Epithelial cell of proximal tubule (primary cell): ENCODE data around the gene HELT. TPM values are rescaled to one million over a fixed set of nuclear protein-coding genes. Genes with fewer than 3 reads are reported as not detected.

ENCODE experiments used
- DNase-seq: peaks from one replicate; pipeline ENCODE4 v3.0.0-alpha.2; 2011; ENCODE audit warnings: low read depth
- H3K4me3 ChIP-seq: 2 replicates; pipeline ENCODE4 v1.5.1; 2011; ENCODE audit warnings: low read depth, mild to moderate bottlenecking, low read length
- total RNA-seq: library from RNA; depleted of rRNA; stranded (reverse); fragments of >200 nt; gene quantifications from 2 replicates; pipeline ENCODE4 v1.2.3, GENCODE V29; 2015
- TF ChIP-seq, protein P1 (sequence below): conservative IDR thresholded peaks from 2 replicates; pipeline ENCODE4 v1.5.1; 2012; ENCODE audit warnings: low read depth, mild to moderate bottlenecking, low read length

Gene HELT
- total RNA-seq, 1 donor from 2014 or later = not detected

DNA sequence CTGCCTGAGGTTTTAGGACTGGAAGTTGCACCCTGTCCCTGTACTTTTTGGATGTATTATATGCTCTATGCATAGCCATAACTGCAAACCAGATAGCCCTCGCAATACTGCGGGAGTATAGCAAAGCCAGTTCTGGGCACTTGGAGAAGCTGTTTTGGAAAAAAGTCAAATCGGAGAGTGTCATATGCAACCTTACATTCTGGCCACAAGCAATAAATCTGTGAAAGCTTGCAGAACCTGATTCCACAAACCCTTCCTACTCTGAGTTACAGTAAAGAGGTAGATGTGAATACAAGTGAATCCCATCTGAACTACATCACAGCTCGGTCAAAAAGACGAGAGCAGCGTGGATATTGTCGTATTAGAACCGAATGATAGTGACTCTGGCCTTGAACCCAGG lies 10.3 kb downstream of the HELT start:
- TF ChIP-seq, protein P1, sequence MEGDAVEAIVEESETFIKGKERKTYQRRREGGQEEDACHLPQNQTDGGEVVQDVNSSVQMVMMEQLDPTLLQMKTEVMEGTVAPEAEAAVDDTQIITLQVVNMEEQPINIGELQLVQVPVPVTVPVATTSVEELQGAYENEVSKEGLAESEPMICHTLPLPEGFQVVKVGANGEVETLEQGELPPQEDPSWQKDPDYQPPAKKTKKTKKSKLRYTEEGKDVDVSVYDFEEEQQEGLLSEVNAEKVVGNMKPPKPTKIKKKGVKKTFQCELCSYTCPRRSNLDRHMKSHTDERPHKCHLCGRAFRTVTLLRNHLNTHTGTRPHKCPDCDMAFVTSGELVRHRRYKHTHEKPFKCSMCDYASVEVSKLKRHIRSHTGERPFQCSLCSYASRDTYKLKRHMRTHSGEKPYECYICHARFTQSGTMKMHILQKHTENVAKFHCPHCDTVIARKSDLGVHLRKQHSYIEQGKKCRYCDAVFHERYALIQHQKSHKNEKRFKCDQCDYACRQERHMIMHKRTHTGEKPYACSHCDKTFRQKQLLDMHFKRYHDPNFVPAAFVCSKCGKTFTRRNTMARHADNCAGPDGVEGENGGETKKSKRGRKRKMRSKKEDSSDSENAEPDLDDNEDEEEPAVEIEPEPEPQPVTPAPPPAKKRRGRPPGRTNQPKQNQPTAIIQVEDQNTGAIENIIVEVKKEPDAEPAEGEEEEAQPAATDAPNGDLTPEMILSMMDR = no peak
- no peak for DNase-seq
- H3K4me3 ChIP-seq = no peak overlapping the region

DNA sequence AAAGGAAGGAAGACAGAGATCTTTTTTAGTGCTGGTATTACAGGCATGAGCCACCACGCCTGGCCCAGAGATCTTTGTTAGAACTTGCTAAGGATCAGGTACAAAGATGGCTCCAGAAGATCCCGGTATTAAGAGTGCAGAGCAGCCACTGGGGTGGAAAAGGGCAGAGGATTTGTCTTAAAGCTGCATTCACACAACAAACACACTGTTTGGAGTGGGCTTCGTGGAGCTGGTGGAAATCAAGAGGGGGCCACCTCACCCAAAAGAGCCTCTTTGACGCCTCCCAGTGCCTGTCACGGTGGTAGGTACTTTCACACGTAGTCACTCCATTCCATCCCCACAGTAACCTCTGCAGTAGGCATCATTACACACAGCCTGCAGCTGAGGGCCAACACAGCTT lies 13.3 kb downstream of the HELT start:
- no peak overlapping the region for H3K4me3 ChIP-seq
- TF ChIP-seq, protein P1 = no peak
- DNase-seq = no peak

DNA sequence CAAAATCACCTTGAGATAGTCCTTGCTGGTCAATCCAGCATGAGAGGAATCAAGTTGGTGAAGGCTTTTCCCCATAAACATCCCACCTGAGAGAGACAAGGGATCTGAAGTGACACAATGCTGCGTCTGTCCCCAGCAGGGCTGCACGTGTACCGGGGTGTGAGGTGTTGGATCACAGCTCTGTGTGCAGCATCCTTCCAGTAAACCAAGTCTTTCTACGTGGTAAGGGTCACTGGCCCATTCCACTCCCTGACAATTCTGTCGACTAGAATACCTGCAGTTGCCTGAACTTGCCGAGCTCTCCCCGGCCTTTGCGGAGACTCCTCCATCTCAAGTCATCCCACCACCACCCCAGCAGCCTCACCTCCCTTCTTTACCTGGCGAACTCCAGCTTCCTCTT lies 14.8 kb downstream of the HELT start:
- DNase-seq = no peak
- TF ChIP-seq, protein P1 = no peak
- H3K4me3 ChIP-seq = no peak overlapping the region

DNA sequence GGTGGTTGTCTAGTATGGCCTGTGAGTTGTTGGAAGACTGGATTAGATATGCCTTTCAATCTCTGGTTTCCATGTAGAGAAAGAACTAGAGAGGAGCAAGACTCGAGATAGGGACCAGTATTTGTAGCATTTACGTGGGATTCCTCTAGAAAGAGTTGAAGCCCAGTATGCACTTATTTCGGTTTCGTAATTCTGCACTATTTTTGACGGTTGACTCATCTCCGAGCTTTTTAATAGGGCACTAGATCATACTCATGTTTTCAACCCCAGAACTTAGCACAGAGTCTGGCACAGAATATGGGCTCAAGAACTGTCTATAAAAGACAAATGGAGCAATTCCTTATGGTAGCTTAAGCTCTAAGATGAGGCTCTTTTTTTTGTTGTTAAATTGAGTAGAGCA lies 15.7 kb downstream of the HELT start:
- TF ChIP-seq, protein P1 = no peak
- no peak for DNase-seq
- H3K4me3 ChIP-seq = no peak overlapping the region

DNA sequence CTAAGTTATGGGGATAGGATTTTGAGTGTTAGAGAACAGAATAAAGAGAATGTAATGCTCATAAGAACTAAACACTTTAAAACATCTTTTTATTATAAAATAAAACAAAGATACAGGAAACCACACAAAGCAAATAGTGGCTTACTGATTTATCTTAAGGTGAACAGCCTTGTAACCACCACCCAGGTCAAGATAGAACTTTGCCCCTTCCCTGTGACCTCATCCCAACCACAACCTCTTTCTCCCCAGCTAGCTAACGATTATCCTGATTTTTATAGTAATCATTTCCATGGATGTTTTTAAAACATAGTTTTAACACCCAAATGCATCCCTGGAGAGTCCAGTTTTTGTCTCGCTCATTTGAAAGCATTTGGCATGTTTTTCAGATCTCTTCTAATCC lies 17.0 kb downstream of the HELT start:
- TF ChIP-seq, protein P1 = no peak
- no peak for DNase-seq
- H3K4me3 ChIP-seq = no peak overlapping the region

DNA sequence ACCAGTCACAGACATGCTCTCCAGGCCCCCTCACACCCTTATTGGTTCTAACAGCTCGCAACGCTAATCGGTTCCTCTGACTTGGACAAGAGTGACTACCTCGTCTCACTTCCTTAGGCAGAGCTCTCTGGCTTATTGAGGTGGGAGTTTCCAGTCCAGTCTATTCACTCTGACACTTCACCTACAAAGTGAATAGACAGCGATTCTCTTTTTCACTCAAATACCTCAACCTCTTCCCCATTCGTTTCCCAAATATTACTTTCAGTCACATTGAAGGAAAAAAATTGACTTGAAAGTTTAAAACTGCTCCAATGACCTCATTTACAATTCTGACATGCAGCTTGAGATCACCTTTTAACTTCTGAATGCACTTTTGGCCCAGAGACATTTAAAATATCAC lies 17.7 kb downstream of the HELT start:
- H3K4me3 ChIP-seq = no peak overlapping the region
- peak; percentile 16 for DNase-seq
- TF ChIP-seq, protein P1 = no peak

DNA sequence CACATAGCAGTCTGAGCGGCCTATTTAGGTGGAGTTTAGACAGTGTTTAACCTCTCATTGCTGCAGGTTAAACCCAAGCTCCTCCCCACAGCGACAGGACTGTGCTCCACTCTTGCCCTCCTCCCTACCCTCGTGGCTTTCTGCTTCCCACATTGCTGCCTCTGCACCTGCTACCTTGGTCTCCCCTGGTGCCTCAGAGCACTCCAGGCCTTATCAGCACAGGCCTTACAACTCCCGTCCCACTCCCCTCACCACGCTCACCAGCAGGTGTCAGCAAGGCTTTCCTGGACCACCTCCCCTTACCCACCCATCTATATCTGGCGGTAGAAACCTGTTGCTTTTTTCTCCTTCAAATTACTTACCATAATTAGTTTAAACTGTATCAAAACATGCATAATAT lies 18.6 kb downstream of the HELT start:
- no peak overlapping the region for H3K4me3 ChIP-seq
- no peak for DNase-seq
- TF ChIP-seq, protein P1 = no peak
